AG08395 (cell line): Measurements from ENCODE around the gene GRK1.
"Not testable (repeated sequence)": the region's sequence is repeated elsewhere in the genome, so short reads cannot be mapped to it uniquely, and the experiment has no call there.

Source experiments
- DNase-seq: peaks from one replicate; pipeline ENCODE4 v3.0.0; 2012; ENCODE audit warnings: mixed read lengths, low spot score

GRK1 gene

GRCh38 chr13:113666951-113667701, at the start of gene GRK1:
GRK1 (plus strand) TSS chr13:113667219; CDS start chr13:113667387, 168 bp downstream.
- no peak for DNase-seq

- DNase-seq: no peak
Measured at GRCh38 chr13:113617961-113618360, 49.1 kb upstream of the GRK1 start.

- no peak for DNase-seq
Measured at GRCh38 chr13:113618455-113618854, 48.6 kb upstream of the GRK1 start.

GRCh38 chr13:113620036-113620796, 46.8 kb upstream of the GRK1 start:
- no peak for DNase-seq

GRCh38 chr13:113621046-113621445, 46.0 kb upstream of the GRK1 start:
- no peak for DNase-seq

GRCh38 chr13:113621498-113621897, 45.5 kb upstream of the GRK1 start:
- not testable (repeated sequence) for DNase-seq

- not testable (repeated sequence) for DNase-seq
Measured at GRCh38 chr13:113621986-113622550, 45.0 kb upstream of the GRK1 start.

GRCh38 chr13:113622791-113623490, 44.1 kb upstream of the GRK1 start:
- DNase-seq: no peak

- peak; percentile 41 for DNase-seq
Measured at GRCh38 chr13:113623491-113624234, 43.4 kb upstream of the GRK1 start.

- no peak for DNase-seq
Measured at GRCh38 chr13:113624235-113624587, 42.8 kb upstream of the GRK1 start.

- not testable (repeated sequence) for DNase-seq
Measured at GRCh38 chr13:113624640-113625304, 42.2 kb upstream of the GRK1 start.

- DNase-seq: peak; percentile 52
Measured at GRCh38 chr13:113625965-113626721, 40.9 kb upstream of the GRK1 start.

- no peak for DNase-seq
Measured at GRCh38 chr13:113627136-113627535, 39.9 kb upstream of the GRK1 start.

- no peak for DNase-seq
Measured at GRCh38 chr13:113628291-113629270, 38.4 kb upstream of the GRK1 start.

- no peak for DNase-seq
Measured at GRCh38 chr13:113629866-113630265, 37.2 kb upstream of the GRK1 start.

GRCh38 chr13:113630296-113630695, 36.7 kb upstream of the GRK1 start:
- no peak for DNase-seq

GRCh38 chr13:113630804-113631203, 36.2 kb upstream of the GRK1 start:
- no peak for DNase-seq

- no peak for DNase-seq
Measured at GRCh38 chr13:113631341-113632095, 35.5 kb upstream of the GRK1 start.
